Spleen (tissue), 7 donors: ENCODE results near the gene SPR.

ENCODE experiments used
- CTCF ChIP-seq, 11 experiments: fragments of 200-600 bp in 7 of 11; fragments of 450-650 bp in 4 of 11; sonication (generic) in 4 of 11; IDR thresholded peaks in 8 of 11; conservative IDR thresholded peaks in 3 of 11; 1 replicate in 7 of 11; 2 replicates in 4 of 11; pipeline versions ENCODE4 v1.4.0 to v1.8.0; 2016 to 2021; ENCODE audit warnings: antibody characterized with exemption in 11 of 11, inconsistent platforms in 4 of 11, mild to moderate bottlenecking in 1 of 11
- POLR2A ChIP-seq, 3 donors: fragments of 450-650 bp; IDR thresholded peaks; one replicate each; pipeline ENCODE4 v1.5.1; 2017; ENCODE audit warnings: antibody characterized with exemption in 3 of 3, mild to moderate bottlenecking in 1 of 3
- POLR2AphosphoS5 ChIP-seq, 3 donors: sonication (generic); formaldehyde crosslinking; IDR thresholded peaks; one replicate each; pipeline ENCODE4 v1.5.1; 2017; ENCODE audit warnings: antibody characterized with exemption in 3 of 3
- donor health status: DM: no; HTN: no; CAD: no; lungs with moderate emphysema.
- donor health status: DM: no; HTN: no; CAD: no.
- donor health status: DM: no; HTN: no; CAD: no.

GRCh38 chr2:72920318-72921087 lies 33.3 kb downstream of the SPR start:
- TF ChIP-seq CTCF (IDR thresholded peaks at IDR 0.05 in 8 of 11, conservative IDR thresholded peaks at IDR 0.05 in 3 of 11) (no peak), POLR2A (IDR thresholded peaks at IDR 0.05) (no peak), POLR2AphosphoS5 (IDR thresholded peaks at IDR 0.05) (peak in 2 of 3 donors; percentile 42 to 77)
